HCT116 (cell line): ENCODE measurements around the gene DTWD1. TPM values are rescaled to one million over a fixed set of nuclear protein-coding genes. Genes with fewer than 3 reads are reported as not detected.

Experiments
- ATAC-seq: fragments of 200-7000 bp; cut with Tn5 transposase; 2 replicates; pipeline ENCODE4 v1.9.1; 2020; ENCODE audit warnings: mild to moderate bottlenecking, moderate library complexity
- BruUV-seq: library from RNA; stranded (reverse); fragments of 400-500 nt; replicated peaks from 2 replicates; lab custom pipeline; 2021; lab: Mats Ljungman, UMichigan
- CTCF ChIA-PET: fragments of 300-600 bp; sonication (Branson Sonifier 250); formaldehyde crosslinking; loops from one replicate; lab custom pipeline; 2021; ENCODE audit warnings: antibody characterized with exemption; lab: Charles Lee
- POLR2A ChIA-PET: fragments of 300-600, 350-600 bp; sonication (Branson Sonifier 250); formaldehyde crosslinking; loops from one replicate; lab custom pipeline; 2021; ENCODE audit warnings: antibody characterized with exemption; lab: Charles Lee
- RAD21 ChIA-PET, 2 experiments: fragments of 300-600 bp; sonication (Branson Sonifier 250); formaldehyde crosslinking; loops; one replicate each; lab custom pipeline; 2023; ENCODE audit warnings: low total read pairs in 2 of 2; ENCODE audit not compliant: uncharacterized antibody in 2 of 2, unreplicated experiment in 2 of 2, low non-redundant PET in 1 of 2; lab: Charles Lee
- DNase-seq: peaks from one replicate; pipeline ENCODE4 v3.0.0-alpha.2; 2010; ENCODE audit warnings: low read depth, low spot score
- H2AFZ ChIP-seq: fragments of 200-600 bp; shearing (Covaris generic), sonication (generic); 2 replicates; pipeline ENCODE4 v1.6.1; 2017; ENCODE audit warnings: low read depth, mixed run types, mixed read lengths, antibody characterized with exemption, low read length; ENCODE audit not compliant: poor library complexity, severe bottlenecking
- H3K27ac ChIP-seq: 2 replicates; pipeline ENCODE4 v1.5.1; 2012; ENCODE audit warnings: low read depth, low read length
- H3K27me3 ChIP-seq: fragments of 200-600 bp; sonication (generic); 2 replicates; pipeline ENCODE4 v1.6.1; 2016; ENCODE audit warnings: mixed run types, low read length, mixed read lengths; ENCODE audit not compliant: insufficient read depth
- H3K36me3 ChIP-seq, 2 experiments: fragments of 200-500 bp in 1 of 2; fragments of 200-600 bp in 1 of 2; sonication (Bioruptor generic) in 1 of 2; sonication (generic) in 1 of 2; 2 replicates each; pipeline versions ENCODE4 v1.5.1 to v1.6.1; 2014 to 2016; ENCODE audit warnings: low read length in 2 of 2, inconsistent platforms in 1 of 2, mixed read lengths in 1 of 2, mixed run types in 1 of 2; ENCODE audit not compliant: insufficient read depth in 2 of 2, control insufficient read depth in 1 of 2
- H3K4me1 ChIP-seq, 2 experiments: fragments of 200-600 bp in 1 of 2; sonication (generic) in 1 of 2; 2 replicates each; pipeline versions ENCODE4 v1.5.1 to v1.6.1; 2012 to 2017; ENCODE audit warnings: low read length in 2 of 2, inconsistent platforms in 1 of 2, mild to moderate bottlenecking in 1 of 2, mixed read lengths in 1 of 2, mixed run types in 1 of 2, moderate library complexity in 1 of 2; ENCODE audit not compliant: insufficient read depth in 2 of 2, control insufficient read depth in 1 of 2
- H3K4me2 ChIP-seq: fragments of 200-600 bp; sonication (generic); 2 replicates; pipeline ENCODE4 v1.6.1; 2017; ENCODE audit warnings: mixed run types, low read length, mixed read lengths
- H3K4me3 ChIP-seq, 2 experiments: fragments of 200-600 bp in 1 of 2; sonication (generic) in 1 of 2; replicated peaks in 1 of 2; 2 replicates each; pipeline ENCODE4 v1.5.1; 2011 to 2016; ENCODE audit warnings: low read length in 2 of 2, control low read depth in 1 of 2, low read depth in 1 of 2, mild to moderate bottlenecking in 1 of 2, mixed read lengths in 1 of 2, mixed run types in 1 of 2
- H3K79me2 ChIP-seq: fragments of 200-600 bp; sonication (generic); 2 replicates; pipeline ENCODE4 v1.6.1; 2017; ENCODE audit warnings: mild to moderate bottlenecking, mixed run types, low read length, moderate library complexity, mixed read lengths; ENCODE audit not compliant: insufficient read depth
- H3K9ac ChIP-seq: fragments of 200-600 bp; sonication (generic); 2 replicates; pipeline ENCODE4 v1.6.1; 2016; ENCODE audit warnings: low read length, mixed read lengths
- H3K9me2 ChIP-seq: fragments of 200-600 bp; sonication (generic), shearing (Covaris generic); 2 replicates; pipeline ENCODE4 v1.6.1; 2017; ENCODE audit warnings: mixed run types, mild to moderate bottlenecking, moderate library complexity; ENCODE audit not compliant: insufficient read depth
- H3K9me3 ChIP-seq, 2 experiments: fragments of 200-500 bp in 1 of 2; fragments of 200-600 bp in 1 of 2; sonication (Bioruptor generic) in 1 of 2; sonication (generic) in 1 of 2; 2 replicates each; pipeline ENCODE4 v1.6.1; 2014 to 2017; ENCODE audit warnings: low read length in 2 of 2, mixed read lengths in 2 of 2, inconsistent platforms in 1 of 2, low read depth in 1 of 2, mild to moderate bottlenecking in 1 of 2, mixed run types in 1 of 2, moderate library complexity in 1 of 2; ENCODE audit not compliant: control insufficient read depth in 1 of 2, insufficient read depth in 1 of 2
- H4K20me1 ChIP-seq: fragments of 200-600 bp; sonication (generic), shearing (Covaris generic); 2 replicates; pipeline ENCODE4 v1.6.1; 2017; ENCODE audit warnings: mixed run types, mild to moderate bottlenecking, moderate library complexity; ENCODE audit not compliant: insufficient read depth
- EGR1 ChIP-seq: IDR thresholded peaks from 2 replicates; pipeline ENCODE4 v1.6.1; 2012; ENCODE audit warnings: low read depth
- ELF1 ChIP-seq: IDR thresholded peaks from 2 replicates; pipeline ENCODE4 v1.6.1; 2012; ENCODE audit warnings: low read depth, borderline replicate concordance
- EZH2 ChIP-seq: fragments of 200-600 bp; sonication (generic); IDR thresholded peaks from 2 replicates; pipeline ENCODE4 v1.6.1; 2017; ENCODE audit warnings: antibody characterized with exemption, mixed run types
- EZH2phosphoT487 ChIP-seq: fragments of 200-600 bp; IDR thresholded peaks from 2 replicates; pipeline ENCODE4 v1.6.1; 2018; ENCODE audit warnings: antibody characterized with exemption, borderline replicate concordance
- FOSL1 ChIP-seq: IDR thresholded peaks from 2 replicates; pipeline ENCODE4 v1.6.1; 2012; ENCODE audit warnings: low read depth
- JUND ChIP-seq: IDR thresholded peaks from 2 replicates; pipeline ENCODE4 v1.6.1; 2012
- YY1 ChIP-seq: IDR thresholded peaks from 2 replicates; pipeline ENCODE4 v1.6.1; 2011; ENCODE audit warnings: low read length, low read depth, moderate library complexity, mild to moderate bottlenecking; ENCODE audit not compliant: insufficient replicate concordance; ENCODE audit errors: extremely low read depth
- ZNF274 ChIP-seq: fragments of 200-500 bp; sonication (Bioruptor generic); IDR thresholded peaks from 2 replicates; pipeline ENCODE4 v1.6.1; 2014; ENCODE audit warnings: mild to moderate bottlenecking, low read depth, low read length, inconsistent platforms
- intact Hi-C: fragments of 100-400 bp; cut with micrococcal nuclease; formaldehyde crosslinking; loops from 2 replicates; pipeline ENCODE4 v1.10.0; 2022
- total RNA-seq: library from RNA; stranded (reverse); gene quantifications from one replicate; pipeline ENCODE4 v1.2.1, GENCODE V29; 2021; ENCODE audit not compliant: unreplicated experiment
- TF ChIP-seq, protein P1 (sequence below), 3 experiments: fragments of 200-600 bp in 1 of 3; sonication (generic) in 1 of 3; IDR thresholded peaks in 2 of 3; conservative IDR thresholded peaks in 1 of 3; 2 replicates each; pipeline ENCODE4 v1.5.1; 2012 to 2017; ENCODE audit warnings: low read depth in 2 of 3, low read length in 2 of 3, antibody characterized with exemption in 1 of 3, borderline replicate concordance in 1 of 3, control low read depth in 1 of 3, mild to moderate bottlenecking in 1 of 3, mixed read lengths in 1 of 3, mixed run types in 1 of 3, moderate library complexity in 1 of 3; ENCODE audit not compliant: insufficient read depth in 1 of 3

Gene DTWD1
- total RNA-seq, 1 experiment from 2014 or later: 34.5 TPM

- Histone ChIP-seq H3K4me1 (no peaks in the 10 kb centered on the region), H3K9ac (no peak overlapping the region), H3K4me2 (no peak overlapping the region), H3K9me3 (no peaks in the 10 kb centered on the region), H3K27ac (no peak overlapping the region), H3K27me3 (no peaks in the 10 kb centered on the region), H3K9me2 (no peaks in the 10 kb centered on the region), H3K36me3 (peaks cover 2 to 4% of the 10 kb centered on the region in 2 experiments; a peak in 1 of 4 replicates)
- CTCF ChIA-PET: no interaction called here
- no peak for DNase-seq
- RAD21 ChIA-PET: no interaction called here
- TF ChIP-seq JUND: no peak
- no peak for TF ChIP-seq YY1
- no peak for TF ChIP-seq ZNF274
- TF ChIP-seq EGR1: no peak
- TF ChIP-seq EZH2phosphoT487: no peak
- no peak for TF ChIP-seq FOSL1
- TF ChIP-seq, protein P1, sequence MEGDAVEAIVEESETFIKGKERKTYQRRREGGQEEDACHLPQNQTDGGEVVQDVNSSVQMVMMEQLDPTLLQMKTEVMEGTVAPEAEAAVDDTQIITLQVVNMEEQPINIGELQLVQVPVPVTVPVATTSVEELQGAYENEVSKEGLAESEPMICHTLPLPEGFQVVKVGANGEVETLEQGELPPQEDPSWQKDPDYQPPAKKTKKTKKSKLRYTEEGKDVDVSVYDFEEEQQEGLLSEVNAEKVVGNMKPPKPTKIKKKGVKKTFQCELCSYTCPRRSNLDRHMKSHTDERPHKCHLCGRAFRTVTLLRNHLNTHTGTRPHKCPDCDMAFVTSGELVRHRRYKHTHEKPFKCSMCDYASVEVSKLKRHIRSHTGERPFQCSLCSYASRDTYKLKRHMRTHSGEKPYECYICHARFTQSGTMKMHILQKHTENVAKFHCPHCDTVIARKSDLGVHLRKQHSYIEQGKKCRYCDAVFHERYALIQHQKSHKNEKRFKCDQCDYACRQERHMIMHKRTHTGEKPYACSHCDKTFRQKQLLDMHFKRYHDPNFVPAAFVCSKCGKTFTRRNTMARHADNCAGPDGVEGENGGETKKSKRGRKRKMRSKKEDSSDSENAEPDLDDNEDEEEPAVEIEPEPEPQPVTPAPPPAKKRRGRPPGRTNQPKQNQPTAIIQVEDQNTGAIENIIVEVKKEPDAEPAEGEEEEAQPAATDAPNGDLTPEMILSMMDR (IDR thresholded peaks at IDR 0.05 in 2 of 3, conservative IDR thresholded peaks at IDR 0.05 in 1 of 3; ENCODE audit: borderline replicate concordance in 1 of 3, insufficient read depth in 1 of 3, low read depth in 2 of 3, low read length in 2 of 3): no peak
- no peak for TF ChIP-seq ELF1
- no peak for TF ChIP-seq EZH2
- TF ChIP-seq, all 23 proteins: peak for 0
- Histone ChIP-seq H4K20me1 (no peaks in the 10 kb centered on the region), H3K4me3 (no peak overlapping the region), H3K79me2 (no peaks in the 10 kb centered on the region), H2AFZ (no peak overlapping the region)
- intact Hi-C loops: no loop called here
- no TSS peak for BruUV-seq
- no peak for ATAC-seq
- POLR2A ChIA-PET: no interaction called here
These were observed 26.0 kb downstream of the DTWD1 start for GRCh38 chr15:49646891-49647290.
